Measurements from ENCODE around the gene DYNLT1. TPM values are rescaled to one million over a fixed set of nuclear protein-coding genes. Genes with fewer than 3 reads are reported as not detected.

The DYNLT1 gene
- total RNA-seq, 1 experiment from 2014 or later = 96.6 TPM

- POLR2A ChIA-PET = no interaction called here
- Mint-ChIP-seq H3K4me3 (ENCODE audit: unreplicated experiment) (no peak overlapping the region), H3K27ac (ENCODE audit: unreplicated experiment) (no peak overlapping the region), H3K27me3 (ENCODE audit: insufficient read depth, unreplicated experiment) (no peaks in the 10 kb centered on the region), H3K9me3 (ENCODE audit: unreplicated experiment) (no peaks in the 10 kb centered on the region), H3K36me3 (ENCODE audit: insufficient read depth, unreplicated experiment) (no peaks in the 10 kb centered on the region), H3K4me1 (ENCODE audit: low read depth, unreplicated experiment) (peaks cover 11% of the 10 kb centered on the region)
- Histone ChIP-seq H3K27me3 (replicated peaks; ENCODE audit: control insufficient read depth, insufficient read depth, low read length) (no peaks in the 10 kb centered on the region), H3K36me3 (ENCODE audit: control insufficient read depth, insufficient read depth, low read length) (no peaks in the 10 kb centered on the region), H3K9me3 (no peaks in the 10 kb centered on the region), H3K4me3 (ENCODE audit: low read depth, low read length) (no peak overlapping the region), H3K4me1 (no peaks in the 10 kb centered on the region)
- intact Hi-C loops (cut with micrococcal nuclease; ENCODE audit: unreplicated experiment) = no loop called here
- no peak for DNase-seq
- CTCF ChIA-PET = interaction anchor here (0.6 kb wide), 1 partner anchor 445 kb away, joined by 3 read pairs; no protein-coding TSS in a partner anchor
- BruUV-seq (replicated peaks) = no TSS peak
- TF ChIP-seq, protein P1, sequence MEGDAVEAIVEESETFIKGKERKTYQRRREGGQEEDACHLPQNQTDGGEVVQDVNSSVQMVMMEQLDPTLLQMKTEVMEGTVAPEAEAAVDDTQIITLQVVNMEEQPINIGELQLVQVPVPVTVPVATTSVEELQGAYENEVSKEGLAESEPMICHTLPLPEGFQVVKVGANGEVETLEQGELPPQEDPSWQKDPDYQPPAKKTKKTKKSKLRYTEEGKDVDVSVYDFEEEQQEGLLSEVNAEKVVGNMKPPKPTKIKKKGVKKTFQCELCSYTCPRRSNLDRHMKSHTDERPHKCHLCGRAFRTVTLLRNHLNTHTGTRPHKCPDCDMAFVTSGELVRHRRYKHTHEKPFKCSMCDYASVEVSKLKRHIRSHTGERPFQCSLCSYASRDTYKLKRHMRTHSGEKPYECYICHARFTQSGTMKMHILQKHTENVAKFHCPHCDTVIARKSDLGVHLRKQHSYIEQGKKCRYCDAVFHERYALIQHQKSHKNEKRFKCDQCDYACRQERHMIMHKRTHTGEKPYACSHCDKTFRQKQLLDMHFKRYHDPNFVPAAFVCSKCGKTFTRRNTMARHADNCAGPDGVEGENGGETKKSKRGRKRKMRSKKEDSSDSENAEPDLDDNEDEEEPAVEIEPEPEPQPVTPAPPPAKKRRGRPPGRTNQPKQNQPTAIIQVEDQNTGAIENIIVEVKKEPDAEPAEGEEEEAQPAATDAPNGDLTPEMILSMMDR (IDR thresholded peaks at IDR 0.05; ENCODE audit: insufficient read depth in 1 of 2, low read depth in 1 of 2, low read length in 1 of 2, severe bottlenecking in 1 of 2, unreplicated experiment in 1 of 2) = no peak
These were observed 39.8 kb upstream of the DYNLT1 start for GRCh38 chr6:158684311-158684710.

GRCh38 chr6:158680481-158680880 is 35.9 kb upstream of the DYNLT1 start:
- H3K27me3 Mint-ChIP-seq (ENCODE audit: insufficient read depth, unreplicated experiment) = no peaks in the 10 kb centered on the region
- CTCF ChIA-PET = no interaction called here
- Histone ChIP-seq H3K36me3 (ENCODE audit: control insufficient read depth, insufficient read depth, low read length) (no peaks in the 10 kb centered on the region), H3K4me1 (no peaks in the 10 kb centered on the region), H3K4me3 (ENCODE audit: low read depth, low read length) (no peak overlapping the region), H3K9me3 (no peaks in the 10 kb centered on the region), H3K27me3 (replicated peaks; ENCODE audit: control insufficient read depth, insufficient read depth, low read length) (no peaks in the 10 kb centered on the region)
- TF ChIP-seq, protein P1 (IDR thresholded peaks at IDR 0.05; ENCODE audit: insufficient read depth in 1 of 2, low read depth in 1 of 2, low read length in 1 of 2, severe bottlenecking in 1 of 2, unreplicated experiment in 1 of 2) = no peak
- intact Hi-C loops (cut with micrococcal nuclease; ENCODE audit: unreplicated experiment) = no loop called here
- no peaks in the 10 kb centered on the region for H3K36me3 Mint-ChIP-seq (ENCODE audit: insufficient read depth, unreplicated experiment)
- H3K4me1 Mint-ChIP-seq (ENCODE audit: low read depth, unreplicated experiment) = no peaks in the 10 kb centered on the region
- no peak overlapping the region for H3K4me3 Mint-ChIP-seq (ENCODE audit: unreplicated experiment)
- POLR2A ChIA-PET = no interaction called here
- H3K9me3 Mint-ChIP-seq (ENCODE audit: unreplicated experiment) = no peaks in the 10 kb centered on the region
- DNase-seq = no peak
- H3K27ac Mint-ChIP-seq (ENCODE audit: unreplicated experiment) = no peak overlapping the region
- no TSS peak for BruUV-seq (replicated peaks)

DNA sequence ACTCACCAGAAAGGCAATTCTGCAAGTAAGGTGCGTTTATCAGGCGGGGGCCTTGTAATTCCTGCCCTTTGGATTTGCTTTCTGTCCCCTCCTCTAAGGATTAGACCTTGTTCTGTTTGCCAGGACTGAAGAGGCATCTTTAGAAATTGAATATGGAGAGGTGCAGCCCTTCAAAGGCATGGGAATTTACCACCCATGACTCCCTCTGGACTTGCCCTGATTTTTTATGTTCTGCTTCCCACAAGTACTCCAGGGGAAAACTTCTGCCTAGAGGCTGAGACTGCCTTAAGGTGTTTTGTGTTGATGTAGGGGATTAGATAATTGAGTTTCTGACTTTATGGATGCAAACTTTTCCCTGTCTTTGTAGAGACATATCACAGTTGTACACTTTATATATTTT is 35.5 kb upstream of the DYNLT1 start:
- Mint-ChIP-seq H3K27ac (ENCODE audit: unreplicated experiment) (no peak overlapping the region), H3K4me3 (ENCODE audit: unreplicated experiment) (no peak overlapping the region), H3K9me3 (ENCODE audit: unreplicated experiment) (no peaks in the 10 kb centered on the region), H3K36me3 (ENCODE audit: insufficient read depth, unreplicated experiment) (no peaks in the 10 kb centered on the region), H3K4me1 (ENCODE audit: low read depth, unreplicated experiment) (no peaks in the 10 kb centered on the region), H3K27me3 (ENCODE audit: insufficient read depth, unreplicated experiment) (no peaks in the 10 kb centered on the region)
- TF ChIP-seq, protein P1 (IDR thresholded peaks at IDR 0.05; ENCODE audit: insufficient read depth in 1 of 2, low read depth in 1 of 2, low read length in 1 of 2, severe bottlenecking in 1 of 2, unreplicated experiment in 1 of 2) = no peak
- POLR2A ChIA-PET = no interaction called here
- no peak for DNase-seq
- Histone ChIP-seq H3K36me3 (ENCODE audit: control insufficient read depth, insufficient read depth, low read length) (no peaks in the 10 kb centered on the region), H3K27me3 (replicated peaks; ENCODE audit: control insufficient read depth, insufficient read depth, low read length) (no peaks in the 10 kb centered on the region), H3K4me1 (no peaks in the 10 kb centered on the region), H3K9me3 (no peaks in the 10 kb centered on the region), H3K4me3 (ENCODE audit: low read depth, low read length) (no peak overlapping the region)
- intact Hi-C loops (cut with micrococcal nuclease; ENCODE audit: unreplicated experiment) = no loop called here
- CTCF ChIA-PET = no interaction called here
- BruUV-seq (replicated peaks) = no TSS peak
